ENCODE data around the gene CNKSR3. TPM values are rescaled to one million over a fixed set of nuclear protein-coding genes. Genes with fewer than 3 reads are reported as not detected.

The CNKSR3 gene
- total and polyA plus RNA-seq, 2 donors from 2014 or later, result 13.8 to 63.1 TPM

DNA sequence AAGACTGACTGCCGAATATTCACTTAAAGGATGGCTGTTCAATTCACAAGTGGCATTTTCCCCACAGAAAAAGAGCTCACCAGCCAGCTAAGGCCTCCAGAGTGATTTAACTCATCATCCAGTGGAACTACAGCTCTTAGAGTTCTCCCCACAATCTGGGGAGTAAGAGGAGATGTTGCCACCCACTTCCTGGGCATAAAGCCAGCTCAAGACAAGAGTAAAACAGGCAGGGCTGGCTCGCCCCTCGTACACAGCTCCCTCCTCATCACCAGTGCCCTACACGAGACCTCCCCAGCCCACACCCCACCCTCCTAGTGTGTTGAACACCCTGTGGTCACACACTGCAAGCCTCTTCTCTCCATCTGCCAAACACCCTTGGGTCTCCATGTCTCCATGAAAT, 106.7 kb downstream of the CNKSR3 start:
- Histone ChIP-seq H3K4me1 (ENCODE audit: control insufficient read depth in 2 of 3, insufficient read depth in 2 of 3, low read depth in 1 of 3, low read length in 3 of 3) (no peaks in the 10 kb centered on the region), H3K4me3 (ENCODE audit: low read length in 3 of 3) (no peak overlapping the region), H3K9me3 (ENCODE audit: control insufficient read depth in 2 of 3, insufficient read depth in 1 of 3, low read length in 3 of 3) (no peaks in the 10 kb centered on the region), H3K27me3 (ENCODE audit: control insufficient read depth, insufficient read depth, low read length) (no peaks in the 10 kb centered on the region), H3K9ac (ENCODE audit: low read length in 3 of 3) (no peak overlapping the region), H3K36me3 (ENCODE audit: control insufficient read depth in 2 of 3, insufficient read depth in 3 of 3, low read length in 3 of 3) (peaks cover 11 to 40% (median 12%) of the 10 kb centered on the region in 3 donors), H3K27ac (ENCODE audit: low read depth in 2 of 2, low read length in 2 of 2) (no peak overlapping the region)
- FAIRE-seq (no peak), DNase-seq (no peak)
- intact Hi-C loops (cut with DNase I), result no loop called here
- TF ChIP-seq, protein P1, sequence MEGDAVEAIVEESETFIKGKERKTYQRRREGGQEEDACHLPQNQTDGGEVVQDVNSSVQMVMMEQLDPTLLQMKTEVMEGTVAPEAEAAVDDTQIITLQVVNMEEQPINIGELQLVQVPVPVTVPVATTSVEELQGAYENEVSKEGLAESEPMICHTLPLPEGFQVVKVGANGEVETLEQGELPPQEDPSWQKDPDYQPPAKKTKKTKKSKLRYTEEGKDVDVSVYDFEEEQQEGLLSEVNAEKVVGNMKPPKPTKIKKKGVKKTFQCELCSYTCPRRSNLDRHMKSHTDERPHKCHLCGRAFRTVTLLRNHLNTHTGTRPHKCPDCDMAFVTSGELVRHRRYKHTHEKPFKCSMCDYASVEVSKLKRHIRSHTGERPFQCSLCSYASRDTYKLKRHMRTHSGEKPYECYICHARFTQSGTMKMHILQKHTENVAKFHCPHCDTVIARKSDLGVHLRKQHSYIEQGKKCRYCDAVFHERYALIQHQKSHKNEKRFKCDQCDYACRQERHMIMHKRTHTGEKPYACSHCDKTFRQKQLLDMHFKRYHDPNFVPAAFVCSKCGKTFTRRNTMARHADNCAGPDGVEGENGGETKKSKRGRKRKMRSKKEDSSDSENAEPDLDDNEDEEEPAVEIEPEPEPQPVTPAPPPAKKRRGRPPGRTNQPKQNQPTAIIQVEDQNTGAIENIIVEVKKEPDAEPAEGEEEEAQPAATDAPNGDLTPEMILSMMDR (IDR thresholded peaks at IDR 0.05; ENCODE audit: borderline replicate concordance, extremely low read depth, insufficient read depth), result no peak

DNA sequence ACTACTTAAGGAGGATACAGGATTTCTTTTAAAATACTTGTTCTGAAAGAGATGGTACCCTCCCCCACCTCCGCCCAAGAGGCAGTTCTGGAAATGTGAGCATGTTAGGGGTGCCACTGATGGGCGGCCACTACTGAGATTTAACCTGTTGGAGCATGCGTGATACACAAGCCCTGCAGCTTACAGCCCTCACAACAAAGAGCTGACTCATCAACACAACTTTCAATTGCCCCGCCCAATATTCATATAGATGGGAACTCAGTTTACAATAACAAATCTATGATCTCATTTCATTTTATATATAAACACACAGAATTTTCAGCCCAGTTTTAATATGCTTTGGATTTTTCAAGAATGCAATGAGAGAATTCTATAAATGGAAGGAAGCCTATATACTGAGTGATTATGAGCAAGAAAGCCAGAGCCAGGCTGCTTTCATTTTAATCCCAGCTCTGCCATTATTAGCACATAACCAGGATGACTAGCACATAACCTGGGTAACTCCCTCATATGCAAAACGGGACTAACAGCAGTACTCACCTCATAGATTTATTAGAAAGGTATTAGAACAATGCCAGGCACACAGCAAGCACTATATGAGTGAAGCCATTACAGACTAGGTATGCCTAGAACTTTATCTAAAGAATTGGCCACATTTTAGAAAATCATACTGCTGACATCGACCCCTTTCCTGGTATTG, 108.3 kb downstream of the CNKSR3 start:
- H3K9me3 ChIP-seq (ENCODE audit: control insufficient read depth in 2 of 3, insufficient read depth in 1 of 3, low read length in 3 of 3), result no peaks in the 10 kb centered on the region
- H3K27ac ChIP-seq (ENCODE audit: low read depth in 2 of 2, low read length in 2 of 2), result no peak overlapping the region
- intact Hi-C loops (cut with DNase I), result no loop called here
- H3K4me3 ChIP-seq (ENCODE audit: low read length in 3 of 3), result no peak overlapping the region
- FAIRE-seq (no peak), DNase-seq (no peak)
- H3K36me3 ChIP-seq (ENCODE audit: control insufficient read depth in 2 of 3, insufficient read depth in 3 of 3, low read length in 3 of 3), result peaks cover 10 to 42% (median 11%) of the 10 kb centered on the region in 3 donors
- TF ChIP-seq, protein P1 (IDR thresholded peaks at IDR 0.05; ENCODE audit: borderline replicate concordance, extremely low read depth, insufficient read depth), result no peak
- no peaks in the 10 kb centered on the region for H3K4me1 ChIP-seq (ENCODE audit: control insufficient read depth in 2 of 3, insufficient read depth in 2 of 3, low read depth in 1 of 3, low read length in 3 of 3)
- no peaks in the 10 kb centered on the region for H3K27me3 ChIP-seq (ENCODE audit: control insufficient read depth, insufficient read depth, low read length)
- no peak overlapping the region for H3K9ac ChIP-seq (ENCODE audit: low read length in 3 of 3)

- peaks cover 10 to 28% (median 10%) of the 10 kb centered on the region in 3 donors for H3K36me3 ChIP-seq (ENCODE audit: control insufficient read depth in 2 of 3, insufficient read depth in 3 of 3, low read length in 3 of 3)
- H3K27me3 ChIP-seq (ENCODE audit: control insufficient read depth, insufficient read depth, low read length), result no peaks in the 10 kb centered on the region
- H3K9me3 ChIP-seq (ENCODE audit: control insufficient read depth in 2 of 3, insufficient read depth in 1 of 3, low read length in 3 of 3), result no peaks in the 10 kb centered on the region
- H3K9ac ChIP-seq (ENCODE audit: low read length in 3 of 3), result no peak overlapping the region
- no peaks in the 10 kb centered on the region for H3K4me1 ChIP-seq (ENCODE audit: control insufficient read depth in 2 of 3, insufficient read depth in 2 of 3, low read depth in 1 of 3, low read length in 3 of 3)
- H3K4me3 ChIP-seq (ENCODE audit: low read length in 3 of 3), result no peak overlapping the region
- FAIRE-seq (no peak), DNase-seq (no peak)
- no peak overlapping the region for H3K27ac ChIP-seq (ENCODE audit: low read depth in 2 of 2, low read length in 2 of 2)
- TF ChIP-seq, protein P1 (IDR thresholded peaks at IDR 0.05; ENCODE audit: borderline replicate concordance, extremely low read depth, insufficient read depth), result no peak
- intact Hi-C loops (cut with DNase I), result no loop called here
These were observed 111.4 kb downstream of the CNKSR3 start for GRCh38 chr6:154399097-154399496.

All from kidney (tissue), 14 donors.